ENCODE measurements around the gene PRR5. TPM values are rescaled to one million over a fixed set of nuclear protein-coding genes. Genes with fewer than 3 reads are reported as not detected.
"Not testable (repeated sequence)": the region's sequence is repeated elsewhere in the genome, so short reads cannot be mapped to it uniquely, and the experiment has no call there.

The PRR5 gene
- total and polyA plus RNA-seq, 7 experiments from 2014 or later: 19.6 to 49.1 (median 30.7) TPM

DNA sequence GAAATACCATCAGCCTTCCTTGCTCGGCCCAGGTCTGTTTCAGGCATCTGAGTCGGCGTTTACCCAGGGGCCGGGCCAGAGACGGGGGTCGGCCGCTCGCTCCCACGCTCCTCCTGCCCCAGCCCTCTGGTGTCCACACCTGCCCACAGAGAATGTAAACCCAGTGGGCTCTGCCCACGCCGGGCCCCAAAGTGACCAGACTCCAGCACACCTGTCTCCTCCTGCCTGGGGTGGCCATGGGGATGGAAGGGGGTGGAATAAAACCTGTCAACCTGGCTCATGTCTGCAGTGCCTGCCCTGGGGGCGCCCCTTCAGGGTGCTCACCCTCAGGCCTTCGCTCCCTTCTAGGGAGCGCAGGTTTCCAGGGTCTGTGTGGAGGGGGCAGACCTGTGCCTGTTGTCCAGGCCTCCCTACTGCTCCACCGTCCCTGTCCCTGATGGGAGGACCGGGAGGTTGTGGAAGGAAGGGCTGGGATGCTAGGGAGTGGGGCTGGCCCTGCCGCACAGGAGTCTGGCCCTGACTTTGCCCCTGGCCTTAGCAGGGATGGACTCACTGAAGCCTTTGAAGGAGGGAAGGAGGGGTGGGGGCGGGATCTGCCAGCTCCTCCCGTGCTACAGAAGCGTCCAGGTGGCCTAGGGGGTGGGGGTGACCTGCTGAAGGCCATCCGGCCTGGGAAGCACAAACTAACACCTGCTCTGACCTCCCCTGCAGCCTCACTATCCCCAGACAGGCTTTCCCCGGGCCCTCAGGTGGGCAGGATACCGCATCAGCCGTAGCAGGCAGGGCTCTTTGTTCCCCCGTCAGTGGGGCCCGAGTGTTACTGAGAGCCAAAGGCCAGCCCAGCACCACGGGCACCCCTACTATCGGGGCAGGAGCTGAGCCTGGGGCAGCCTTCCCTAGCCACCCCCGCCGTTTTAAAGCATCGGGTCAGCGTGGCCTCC, 35.7 kb downstream of the PRR5 start:
- H3K27me3 ChIP-seq (ENCODE audit: control insufficient read depth in 2 of 2, insufficient read depth in 2 of 2, low read length in 2 of 2): no peaks in the 10 kb centered on the region
- H3K9me3 ChIP-seq (ENCODE audit: control insufficient read depth in 2 of 3, low read length in 3 of 3): no peaks in the 10 kb centered on the region
- Mint-ChIP-seq H3K9me3 (peaks cover 0 to 4% (median 0%) of the 10 kb centered on the region in 11 donors), H3K27ac (no peak overlapping the region), H3K4me1 (peaks cover 0 to 6% (median 0%) of the 10 kb centered on the region in 7 donors), H3K36me3 (peaks cover 0 to under 1% (median 0%) of the 10 kb centered on the region in 5 donors), H3K4me3 (no peak overlapping the region), H3K27me3 (no peaks in the 10 kb centered on the region)
- intact Hi-C loops (cut with micrococcal nuclease): no loop called here
- no peak for DNase-seq
- no peak for ATAC-seq
- H3K36me3 ChIP-seq (ENCODE audit: control insufficient read depth in 2 of 3, insufficient read depth in 3 of 3, low read length in 3 of 3): peaks cover 0 to under 1% (median 0%) of the 10 kb centered on the region in 3 experiments
- POLR2A ChIA-PET: no interaction called here
- no peak overlapping the region for H3K4me3 ChIP-seq (ENCODE audit: low read length)
- H3K27ac ChIP-seq (ENCODE audit: low read depth, low read length): no peak overlapping the region
- no peaks in the 10 kb centered on the region for H3K4me1 ChIP-seq (ENCODE audit: control insufficient read depth in 2 of 2, insufficient read depth in 2 of 2, low read length in 2 of 2)
- CTCF ChIA-PET: interaction anchor here (0.5 to 1.3 kb wide), 2 partner anchors 38 to 56 kb away, joined by 6 to 7 read pairs; no protein-coding TSS in a partner anchor

- Mint-ChIP-seq H3K36me3 (no peaks in the 10 kb centered on the region), H3K9me3 (peaks cover 0 to 4% (median 0%) of the 10 kb centered on the region in 11 donors), H3K4me1 (peaks cover 0 to 6% (median 0%) of the 10 kb centered on the region in 7 donors), H3K4me3 (no peak overlapping the region), H3K27me3 (no peaks in the 10 kb centered on the region), H3K27ac (no peak overlapping the region)
- no peaks in the 10 kb centered on the region for H3K4me1 ChIP-seq (ENCODE audit: control insufficient read depth in 2 of 2, insufficient read depth in 2 of 2, low read length in 2 of 2)
- no peak overlapping the region for H3K4me3 ChIP-seq (ENCODE audit: low read length)
- intact Hi-C loops (cut with micrococcal nuclease): no loop called here
- no peaks in the 10 kb centered on the region for H3K9me3 ChIP-seq (ENCODE audit: control insufficient read depth in 2 of 3, low read length in 3 of 3)
- DNase-seq (no peak), ATAC-seq (no peak)
- H3K36me3 ChIP-seq (ENCODE audit: control insufficient read depth in 2 of 3, insufficient read depth in 3 of 3, low read length in 3 of 3): no peaks in the 10 kb centered on the region
- POLR2A ChIA-PET: no interaction called here
- H3K27ac ChIP-seq (ENCODE audit: low read depth, low read length): no peak overlapping the region
- CTCF ChIA-PET: interaction anchor here (0.5 kb wide), 1 partner anchor 306 kb away, joined by 5 read pairs; no protein-coding TSS in a partner anchor
- no peaks in the 10 kb centered on the region for H3K27me3 ChIP-seq (ENCODE audit: control insufficient read depth in 2 of 2, insufficient read depth in 2 of 2, low read length in 2 of 2)
Observed at GRCh38 chr22:44738347-44738715, 36.3 kb downstream of the PRR5 start.

DNA sequence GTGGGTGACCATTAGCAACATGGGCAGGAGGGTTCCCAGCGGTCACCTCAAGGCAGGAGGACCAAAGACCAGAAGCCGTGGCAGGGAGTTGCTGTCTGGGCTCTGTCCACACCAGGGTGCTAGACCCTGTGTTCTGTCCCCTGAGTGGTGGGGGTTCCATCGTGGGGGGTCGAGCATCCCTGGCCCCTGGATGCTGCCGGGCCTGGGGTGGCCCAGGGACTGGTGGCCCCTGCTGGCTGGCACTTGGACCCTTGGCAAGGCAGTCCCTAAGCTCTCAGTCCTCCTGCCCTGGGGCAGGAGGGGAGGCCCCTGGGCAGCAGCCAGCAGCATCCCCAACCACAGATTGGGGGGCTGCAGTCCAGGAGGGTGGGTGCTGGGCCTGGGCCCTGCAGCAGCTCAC, 37.0 kb downstream of the PRR5 start:
- intact Hi-C loops (cut with micrococcal nuclease): no loop called here
- CTCF ChIA-PET: interaction anchor here (0.5 kb wide), 1 partner anchor 306 kb away, joined by 5 read pairs; no protein-coding TSS in a partner anchor

GRCh38 chr22:44739666-44740065, 37.7 kb downstream of the PRR5 start:
- POLR2A ChIA-PET; intact Hi-C loops (cut with micrococcal nuclease); H3K4me3 ChIP-seq (ENCODE audit: low read length); H3K36me3 Mint-ChIP-seq; H3K27me3 ChIP-seq (ENCODE audit: control insufficient read depth in 2 of 2, insufficient read depth in 2 of 2, low read length in 2 of 2); DNase-seq; ATAC-seq; H3K9me3 ChIP-seq (ENCODE audit: control insufficient read depth in 2 of 3, low read length in 3 of 3); H3K27ac ChIP-seq (ENCODE audit: low read depth, low read length); H3K36me3 ChIP-seq (ENCODE audit: control insufficient read depth in 2 of 3, insufficient read depth in 3 of 3, low read length in 3 of 3); H3K27me3 Mint-ChIP-seq; H3K27ac Mint-ChIP-seq; H3K4me1 Mint-ChIP-seq; H3K4me1 ChIP-seq (ENCODE audit: control insufficient read depth in 2 of 2, insufficient read depth in 2 of 2, low read length in 2 of 2); H3K9me3 Mint-ChIP-seq; H3K4me3 Mint-ChIP-seq: not testable (repeated sequence)
- CTCF ChIA-PET: interaction anchor here (0.9 kb wide), 1 partner anchor 9 kb away, joined by 3 read pairs; no protein-coding TSS in a partner anchor

More for the DNA sequence above, 37.0 kb downstream of the PRR5 start:
- H3K9me3 Mint-ChIP-seq: peaks cover 0 to 4% (median 0%) of the 10 kb centered on the region in 11 donors
- H3K4me3 ChIP-seq (ENCODE audit: low read length): no peak overlapping the region
- no peaks in the 10 kb centered on the region for H3K27me3 ChIP-seq (ENCODE audit: control insufficient read depth in 2 of 2, insufficient read depth in 2 of 2, low read length in 2 of 2)
- H3K4me1 Mint-ChIP-seq: peaks cover 0 to 6% (median 0%) of the 10 kb centered on the region in 7 donors
- no peaks in the 10 kb centered on the region for H3K36me3 ChIP-seq (ENCODE audit: control insufficient read depth in 2 of 3, insufficient read depth in 3 of 3, low read length in 3 of 3)
- H3K27ac Mint-ChIP-seq: no peak overlapping the region
- ATAC-seq: no peak
- H3K27me3 Mint-ChIP-seq: no peaks in the 10 kb centered on the region
- no peaks in the 10 kb centered on the region for H3K36me3 Mint-ChIP-seq
- H3K4me3 Mint-ChIP-seq: no peak overlapping the region
- no peak overlapping the region for H3K27ac ChIP-seq (ENCODE audit: low read depth, low read length)
- H3K9me3 ChIP-seq (ENCODE audit: control insufficient read depth in 2 of 3, low read length in 3 of 3): no peaks in the 10 kb centered on the region
- POLR2A ChIA-PET: no interaction called here
- no peaks in the 10 kb centered on the region for H3K4me1 ChIP-seq (ENCODE audit: control insufficient read depth in 2 of 2, insufficient read depth in 2 of 2, low read length in 2 of 2)
- no peak for DNase-seq

- H3K4me1 ChIP-seq (ENCODE audit: control insufficient read depth in 2 of 2, insufficient read depth in 2 of 2, low read length in 2 of 2): no peaks in the 10 kb centered on the region
- H3K4me1 Mint-ChIP-seq: peaks cover 0 to 6% (median 0%) of the 10 kb centered on the region in 7 donors
- DNase-seq (no peak), ATAC-seq (no peak)
- intact Hi-C loops (cut with micrococcal nuclease): no loop called here
- no peaks in the 10 kb centered on the region for H3K36me3 Mint-ChIP-seq
- H3K9me3 ChIP-seq (ENCODE audit: control insufficient read depth in 2 of 3, low read length in 3 of 3): no peaks in the 10 kb centered on the region
- H3K4me3 Mint-ChIP-seq: no peak overlapping the region
- H3K36me3 ChIP-seq (ENCODE audit: control insufficient read depth in 2 of 3, insufficient read depth in 3 of 3, low read length in 3 of 3): no peaks in the 10 kb centered on the region
- ChIA-PET POLR2A (no interaction called here), CTCF (interaction anchor here (0.9 kb wide), 1 partner anchor 10 kb away, joined by 3 read pairs; no protein-coding TSS in a partner anchor)
- H3K27me3 ChIP-seq (ENCODE audit: control insufficient read depth in 2 of 2, insufficient read depth in 2 of 2, low read length in 2 of 2): no peaks in the 10 kb centered on the region
- peaks cover 0 to 2% (median 0%) of the 10 kb centered on the region in 11 donors for H3K9me3 Mint-ChIP-seq
- no peak overlapping the region for H3K4me3 ChIP-seq (ENCODE audit: low read length)
- H3K27ac Mint-ChIP-seq: peak overlapping the region in 1 of 9 donors; percentile 66
- no peaks in the 10 kb centered on the region for H3K27me3 Mint-ChIP-seq
- H3K27ac ChIP-seq (ENCODE audit: low read depth, low read length): no peak overlapping the region
Observed at GRCh38 chr22:44740307-44740706, 38.3 kb downstream of the PRR5 start.

DNA sequence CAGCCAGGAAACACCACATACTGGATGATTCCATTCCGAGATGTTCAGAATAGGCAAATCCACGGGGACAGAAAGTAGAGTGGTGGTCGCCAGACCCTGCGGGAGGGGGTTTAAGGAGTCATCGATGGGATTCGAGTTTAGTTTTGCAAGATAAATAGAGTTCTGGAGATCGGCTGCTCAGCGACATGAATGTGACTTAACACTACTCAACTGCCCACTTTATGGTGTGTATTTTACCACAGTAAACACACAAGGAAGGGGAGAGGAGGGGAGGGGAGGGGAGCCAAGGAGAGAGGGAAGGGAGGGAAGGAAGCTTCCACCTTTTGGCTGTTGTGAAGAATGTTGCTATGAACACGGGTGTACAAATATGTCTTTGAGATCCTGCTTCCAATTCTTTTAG, 39.9 kb downstream of the PRR5 start:
- H3K36me3 ChIP-seq (ENCODE audit: control insufficient read depth in 2 of 3, insufficient read depth in 3 of 3, low read length in 3 of 3): no peaks in the 10 kb centered on the region
- DNase-seq: no peak
- no peaks in the 10 kb centered on the region for H3K27me3 ChIP-seq (ENCODE audit: control insufficient read depth in 2 of 2, insufficient read depth in 2 of 2, low read length in 2 of 2)
- Mint-ChIP-seq H3K9me3 (no peaks in the 10 kb centered on the region), H3K4me1 (no peaks in the 10 kb centered on the region), H3K27me3 (peaks cover 0 to 4% (median 2%) of the 10 kb centered on the region in 5 donors), H3K27ac (no peak overlapping the region), H3K36me3 (no peaks in the 10 kb centered on the region), H3K4me3 (no peak overlapping the region)
- ChIA-PET POLR2A (no interaction called here), CTCF (no interaction called here)
- no peak for ATAC-seq
- H3K9me3 ChIP-seq (ENCODE audit: control insufficient read depth in 2 of 3, low read length in 3 of 3): no peaks in the 10 kb centered on the region
- no peak overlapping the region for H3K27ac ChIP-seq (ENCODE audit: low read depth, low read length)
- no peak overlapping the region for H3K4me3 ChIP-seq (ENCODE audit: low read length)
- intact Hi-C loops (cut with micrococcal nuclease): no loop called here
- no peaks in the 10 kb centered on the region for H3K4me1 ChIP-seq (ENCODE audit: control insufficient read depth in 2 of 2, insufficient read depth in 2 of 2, low read length in 2 of 2)

Measured in naive thymus-derived CD4-positive, alpha-beta T cell (primary cell).